Esophagus muscularis mucosa (tissue), 4 donors: ENCODE results near the gene BRF1. TPM values are rescaled to one million over a fixed set of nuclear protein-coding genes. Genes with fewer than 3 reads are reported as not detected.

Source experiments
- DNase-seq: peaks from one replicate; pipeline ENCODE4 v3.0.0-alpha.2; 2017; ENCODE audit errors: extremely low spot score
- H3K27ac ChIP-seq, 4 donors: fragments of 200-600 bp; sonication (generic); replicated peaks in 1 of 4; 1 replicate in 3 of 4; 2 replicates in 1 of 4; pipeline ENCODE4 v1.5.1; 2016 to 2019; ENCODE audit warnings: mild to moderate bottlenecking in 1 of 4
- H3K27me3 ChIP-seq, 4 donors: fragments of 200-600 bp; sonication (generic); one replicate each; pipeline versions ENCODE4 v1.5.1 to v1.6.0; 2016 to 2019
- H3K36me3 ChIP-seq, 4 donors: fragments of 200-600 bp; sonication (generic); one replicate each; pipeline ENCODE4 v1.5.1; 2016 to 2019
- H3K4me1 ChIP-seq, 4 donors: fragments of 200-600 bp; sonication (generic); one replicate each; pipeline ENCODE4 v1.5.1; 2016 to 2019
- H3K4me3 ChIP-seq, 4 donors: fragments of 200-600 bp; sonication (generic); 1 replicate in 2 of 4; 2 replicates in 2 of 4; pipeline ENCODE4 v1.5.1; 2016 to 2019; ENCODE audit warnings: mild to moderate bottlenecking in 4 of 4, moderate library complexity in 1 of 4
- H3K9me3 ChIP-seq, 4 donors: fragments of 200-600 bp; sonication (generic); 1 replicate in 3 of 4; 2 replicates in 1 of 4; pipeline ENCODE4 v1.5.1; 2016 to 2019
- EP300 ChIP-seq: sonication (generic); formaldehyde crosslinking; IDR thresholded peaks from one replicate; pipeline ENCODE4 v1.6.1; 2017; ENCODE audit warnings: antibody characterized with exemption
- POLR2A ChIP-seq: fragments of 450-650 bp; IDR thresholded peaks from one replicate; pipeline ENCODE4 v1.6.1; 2017; ENCODE audit warnings: antibody characterized with exemption, moderate library complexity, mild to moderate bottlenecking, low read depth
- POLR2AphosphoS5 ChIP-seq, 2 donors: sonication (generic); formaldehyde crosslinking; IDR thresholded peaks; one replicate each; pipeline ENCODE4 v1.6.1; 2017; ENCODE audit warnings: antibody characterized with exemption in 2 of 2
- WGBS: methylation state at CpG from one replicate; pipeline ENCODE4 v1.1.5; 2018; 5-methylcytosine and 5-hydroxymethylcytosine counted together
- intact Hi-C: fragments of 100-400 bp; cut with DNase I; formaldehyde crosslinking; loops from one replicate; pipeline ENCODE4 v1.15.1; 2023
- total RNA-seq, 4 donors: library from RNA; depleted of rRNA; stranded (reverse); fragments of >200 nt; gene quantifications; one replicate each; pipeline versions ENCODE4 v1.1.0 to v1.2.1, GENCODE V29; 2016
- TF ChIP-seq, protein P1 (sequence below), 3 experiments: fragments of 200-600 bp in 2 of 3; fragments of 450-650 bp in 1 of 3; sonication (generic) in 2 of 3; IDR thresholded peaks; one replicate each; pipeline ENCODE4 v1.5.1; 2017 to 2019; ENCODE audit warnings: antibody characterized with exemption in 3 of 3, mild to moderate bottlenecking in 2 of 3, moderate library complexity in 1 of 3

Gene BRF1
- total RNA-seq, 4 donors from 2014 or later: 23.0 to 47.3 (median 41.4) TPM

DNA sequence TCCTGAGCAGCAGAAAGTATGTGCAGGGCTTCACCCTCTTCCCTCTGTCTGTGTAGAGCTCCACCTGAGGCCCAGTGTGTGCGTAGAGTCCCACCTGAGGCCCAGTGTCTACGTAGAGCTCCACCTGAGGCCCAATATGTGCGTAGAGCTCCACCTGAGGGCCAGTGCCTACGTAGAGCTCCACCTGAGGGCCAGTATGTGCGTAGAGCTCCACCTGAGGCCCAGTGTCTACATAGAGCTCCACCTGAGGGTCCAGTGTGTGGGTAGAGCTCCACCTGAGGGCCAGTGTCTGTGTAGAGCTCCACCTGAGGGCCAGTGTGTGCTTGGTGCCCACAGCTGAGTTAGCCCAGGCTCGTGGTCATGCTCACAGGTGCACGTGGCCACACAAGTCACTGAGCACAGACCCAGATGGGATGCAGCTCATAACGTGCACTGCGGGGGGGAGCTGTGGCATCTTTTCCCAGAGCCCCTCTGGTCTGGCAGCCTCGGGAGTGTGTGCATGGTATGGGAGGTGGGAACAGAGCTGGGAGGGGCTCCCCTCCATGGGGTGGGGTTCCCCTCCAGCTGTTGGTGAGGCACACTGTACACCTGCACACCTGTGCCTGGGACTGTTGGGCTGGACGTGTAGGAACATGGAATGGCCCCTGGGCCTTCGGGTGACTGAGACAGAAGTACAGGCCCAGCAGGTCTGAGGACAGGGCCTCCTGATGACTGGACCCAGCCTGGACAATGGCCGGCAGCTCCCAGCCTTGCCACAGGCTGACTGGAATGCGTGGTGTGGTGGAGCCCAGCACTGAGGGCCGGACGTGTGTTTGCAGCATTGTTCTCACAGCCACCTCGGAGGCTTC, 33.8 kb upstream of the BRF1 start:
- H3K4me1 ChIP-seq: peaks cover 53 to 81% (median 68%) of the 10 kb centered on the region in 4 donors
- H3K27ac ChIP-seq: no peak overlapping the region
- no peak overlapping the region for H3K4me3 ChIP-seq
- TF ChIP-seq POLR2AphosphoS5 (IDR thresholded peaks at IDR 0.05) (no peak), POLR2A (no peak), EP300 (no peak)
- TF ChIP-seq, protein P1, sequence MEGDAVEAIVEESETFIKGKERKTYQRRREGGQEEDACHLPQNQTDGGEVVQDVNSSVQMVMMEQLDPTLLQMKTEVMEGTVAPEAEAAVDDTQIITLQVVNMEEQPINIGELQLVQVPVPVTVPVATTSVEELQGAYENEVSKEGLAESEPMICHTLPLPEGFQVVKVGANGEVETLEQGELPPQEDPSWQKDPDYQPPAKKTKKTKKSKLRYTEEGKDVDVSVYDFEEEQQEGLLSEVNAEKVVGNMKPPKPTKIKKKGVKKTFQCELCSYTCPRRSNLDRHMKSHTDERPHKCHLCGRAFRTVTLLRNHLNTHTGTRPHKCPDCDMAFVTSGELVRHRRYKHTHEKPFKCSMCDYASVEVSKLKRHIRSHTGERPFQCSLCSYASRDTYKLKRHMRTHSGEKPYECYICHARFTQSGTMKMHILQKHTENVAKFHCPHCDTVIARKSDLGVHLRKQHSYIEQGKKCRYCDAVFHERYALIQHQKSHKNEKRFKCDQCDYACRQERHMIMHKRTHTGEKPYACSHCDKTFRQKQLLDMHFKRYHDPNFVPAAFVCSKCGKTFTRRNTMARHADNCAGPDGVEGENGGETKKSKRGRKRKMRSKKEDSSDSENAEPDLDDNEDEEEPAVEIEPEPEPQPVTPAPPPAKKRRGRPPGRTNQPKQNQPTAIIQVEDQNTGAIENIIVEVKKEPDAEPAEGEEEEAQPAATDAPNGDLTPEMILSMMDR (IDR thresholded peaks at IDR 0.05): no peak
- no peak for DNase-seq
- intact Hi-C loops: no loop called here
- H3K36me3 ChIP-seq: no peaks in the 10 kb centered on the region
- no peaks in the 10 kb centered on the region for H3K27me3 ChIP-seq
- 77% methylated on average over 3 of the region's 17 CpGs for WGBS
- no peaks in the 10 kb centered on the region for H3K9me3 ChIP-seq

DNA sequence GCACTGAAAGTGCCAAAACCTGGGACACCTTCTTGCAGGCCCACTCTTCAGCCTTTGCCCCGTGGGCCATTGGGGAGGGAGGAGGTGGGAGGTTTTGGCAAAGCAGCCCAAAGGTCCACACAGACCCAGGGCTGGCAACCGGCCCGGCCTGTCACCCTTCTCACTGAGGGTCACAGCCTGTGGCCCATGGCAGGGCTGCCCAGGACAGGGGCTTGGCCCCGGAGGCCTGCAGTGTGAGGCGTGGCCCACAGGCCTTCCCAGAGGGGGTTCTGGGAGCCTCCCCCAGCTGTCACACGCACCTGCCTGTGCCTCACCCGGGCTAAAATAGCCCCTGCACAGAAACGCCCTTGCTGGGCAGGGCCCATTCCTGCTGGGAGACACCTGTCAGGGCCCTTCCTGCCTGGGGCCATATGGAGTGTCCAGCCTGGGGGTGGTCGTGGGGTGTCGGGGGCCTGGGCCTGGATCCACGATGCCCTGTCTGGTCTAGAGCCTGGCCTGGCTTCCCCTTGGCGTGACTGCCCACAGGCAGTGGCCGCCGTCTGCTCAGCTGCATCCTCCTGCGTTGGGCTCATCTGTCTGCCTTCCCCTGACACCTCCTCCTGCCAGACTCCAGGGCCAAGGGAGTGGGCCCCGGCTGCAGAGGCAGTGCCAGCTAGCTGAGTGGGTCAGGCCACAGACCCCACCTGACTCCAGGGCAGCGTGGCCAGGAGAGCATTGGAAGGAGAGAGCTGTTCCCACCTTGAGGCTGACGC, 33.0 kb upstream of the BRF1 start:
- 40% methylated on average over 1 of the region's 18 CpGs for WGBS
- Histone ChIP-seq H3K4me1 (peaks cover 54 to 81% (median 73%) of the 10 kb centered on the region in 4 donors), H3K9me3 (no peaks in the 10 kb centered on the region), H3K27me3 (no peaks in the 10 kb centered on the region), H3K4me3 (no peak overlapping the region), H3K36me3 (no peaks in the 10 kb centered on the region), H3K27ac (no peak overlapping the region)
- no peak for TF ChIP-seq EP300
- TF ChIP-seq POLR2A: no peak
- TF ChIP-seq, protein P1 (IDR thresholded peaks at IDR 0.05): no peak
- no peak for TF ChIP-seq POLR2AphosphoS5 (IDR thresholded peaks at IDR 0.05)
- no peak for DNase-seq
- intact Hi-C loops: no loop called here

DNA sequence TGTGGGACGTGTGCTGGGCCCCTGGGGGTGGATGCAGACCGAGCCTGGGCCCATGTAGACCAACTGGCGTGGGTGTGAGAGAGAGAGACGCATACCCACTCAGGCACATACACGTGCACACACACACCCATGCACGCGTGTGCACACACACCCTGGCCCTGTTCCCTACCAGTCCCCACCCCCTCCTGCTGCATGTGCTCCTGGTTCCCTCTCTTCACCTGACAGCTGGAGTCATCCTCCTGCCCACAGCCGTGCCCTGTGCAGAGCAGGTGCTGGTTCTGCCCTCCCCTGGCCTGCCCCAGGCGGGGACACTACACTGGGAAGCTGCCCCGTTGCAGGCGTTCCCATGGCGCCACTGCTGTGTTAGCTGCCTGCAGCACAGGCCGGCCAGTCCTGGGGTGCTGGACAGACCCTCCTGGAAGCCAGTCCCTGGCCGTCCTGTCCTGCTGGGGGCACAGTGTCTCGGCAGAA, 32.3 kb upstream of the BRF1 start:
- TF ChIP-seq EP300 (no peak), POLR2A (no peak), POLR2AphosphoS5 (IDR thresholded peaks at IDR 0.05) (no peak)
- TF ChIP-seq, protein P1 (IDR thresholded peaks at IDR 0.05): no peak
- Histone ChIP-seq H3K4me1 (peaks cover 54 to 80% (median 73%) of the 10 kb centered on the region in 4 donors), H3K27ac (no peak overlapping the region), H3K36me3 (no peaks in the 10 kb centered on the region), H3K4me3 (no peak overlapping the region), H3K9me3 (no peaks in the 10 kb centered on the region), H3K27me3 (no peaks in the 10 kb centered on the region)
- intact Hi-C loops: no loop called here
- DNase-seq: no peak
- WGBS: 80% methylated on average over 15 of the region's 15 CpGs

DNA sequence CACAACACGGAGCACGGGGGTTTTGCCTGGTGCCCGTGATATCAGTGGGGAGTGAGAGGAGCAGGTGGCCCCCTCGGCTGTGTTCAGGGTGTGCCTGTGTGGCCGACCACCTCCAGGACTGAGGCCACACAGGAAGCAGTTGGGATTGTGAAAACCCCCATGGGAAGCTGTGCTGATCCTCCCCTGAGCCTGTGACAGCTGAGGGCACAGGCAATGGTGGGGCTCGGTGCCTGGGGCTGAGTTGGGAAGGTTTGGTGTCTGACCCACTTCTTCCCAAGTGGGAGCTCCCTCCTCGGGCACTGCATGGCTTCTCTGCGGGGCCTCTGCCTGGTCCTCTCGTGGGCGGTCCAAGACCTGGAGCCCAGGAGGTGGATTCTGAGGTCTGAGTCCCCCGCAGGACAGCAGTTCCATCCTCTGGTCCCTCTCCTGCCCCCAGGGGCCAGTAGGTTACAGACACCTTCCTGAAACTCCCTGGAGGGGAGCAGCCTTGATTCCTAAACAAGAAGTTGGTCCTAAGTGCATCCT, 31.6 kb upstream of the BRF1 start:
- no peak overlapping the region for H3K4me3 ChIP-seq
- 80% methylated on average over 9 of the region's 11 CpGs for WGBS
- H3K27ac ChIP-seq: no peak overlapping the region
- TF ChIP-seq POLR2AphosphoS5 (IDR thresholded peaks at IDR 0.05): no peak
- TF ChIP-seq EP300: no peak
- TF ChIP-seq, protein P1 (IDR thresholded peaks at IDR 0.05): no peak
- TF ChIP-seq POLR2A: no peak
- intact Hi-C loops: no loop called here
- DNase-seq: no peak
- H3K36me3 ChIP-seq: no peaks in the 10 kb centered on the region
- no peaks in the 10 kb centered on the region for H3K27me3 ChIP-seq
- no peaks in the 10 kb centered on the region for H3K9me3 ChIP-seq
- peaks cover 54 to 78% (median 70%) of the 10 kb centered on the region in 4 donors for H3K4me1 ChIP-seq
